Heart right ventricle (tissue), 16 donors: ENCODE results near the gene DROSHA. TPM values are rescaled to one million over a fixed set of nuclear protein-coding genes. Genes with fewer than 3 reads are reported as not detected.

Experiments used
- ATAC-seq, 8 donors: fragments of 200-7000 bp; cut with Tn5 transposase; one replicate each; pipeline ENCODE4 v1.9.1; 2020; ENCODE audit warnings: mild to moderate bottlenecking in 8 of 8, moderate library complexity in 8 of 8, moderate number of reproducible peaks in 1 of 8
- DNase-seq, 2 donors: peaks; one replicate each; pipeline ENCODE4 v3.0.0-alpha.2; 2020
- H3K27ac ChIP-seq, 10 donors: fragments of 200-600 bp; sonication (generic) in 2 of 10; one replicate each; pipeline versions ENCODE4 v1.5.0 to v1.8.0; 2020 to 2022; ENCODE audit warnings: mild to moderate bottlenecking in 3 of 10
- H3K27me3 ChIP-seq, 7 donors: fragments of 200-600 bp; one replicate each; pipeline ENCODE4 v1.8.0; 2021 to 2022; ENCODE audit warnings: mild to moderate bottlenecking in 2 of 7
- H3K36me3 ChIP-seq, 9 donors: fragments of 200-600 bp; sonication (generic) in 1 of 9; one replicate each; pipeline versions ENCODE4 v1.5.0 to v1.8.0; 2020 to 2022; ENCODE audit warnings: mild to moderate bottlenecking in 2 of 9
- H3K4me1 ChIP-seq, 9 donors: fragments of 200-600 bp; sonication (generic) in 1 of 9; one replicate each; pipeline versions ENCODE4 v1.5.0 to v1.8.0; 2020 to 2022; ENCODE audit warnings: mild to moderate bottlenecking in 4 of 9
- H3K4me3 ChIP-seq, 10 donors: fragments of 200-600 bp; sonication (generic) in 2 of 10; one replicate each; pipeline versions ENCODE4 v1.5.0 to v1.8.0; 2020 to 2022; ENCODE audit warnings: mild to moderate bottlenecking in 7 of 10, moderate library complexity in 2 of 10
- H3K9me3 ChIP-seq, 11 donors: fragments of 200-600 bp in 10 of 11; sonication (generic) in 2 of 11; one replicate each; pipeline versions ENCODE4 v1.5.0 to v1.8.0; 2013 to 2022; ENCODE audit warnings: mild to moderate bottlenecking in 2 of 11, control low read depth in 1 of 11, moderate library complexity in 1 of 11
- WGBS, 2 donors: extraction: QIAGEN DNeasy Blood & Tissue Kit; methylation state at CpG; one replicate each; pipeline ENCODE4 v1.1.7; 2013; ENCODE audit warnings: inconsistent platforms in 1 of 2; 5-methylcytosine and 5-hydroxymethylcytosine counted together
- intact Hi-C, 10 donors: fragments of 100-400 bp; cut with DNase I; formaldehyde crosslinking; loops; one replicate each; pipeline versions ENCODE4 v1.11.1 to v1.14.2; 2022
- polyA plus RNA-seq, 2 donors: library from polyadenylated mRNA; stranded (reverse); fragments of 200-250 nt; gene quantifications; one replicate each; pipeline ENCODE4 v1.2.3, GENCODE V29; 2013
- total RNA-seq, 10 donors: library from RNA; stranded (reverse); fragmentation: NEBNext Ultra II Directional in 3 of 10; extraction: Animal tissue kit (Norgen Biotek cat#: 25700) in 3 of 10; gene quantifications; one replicate each; pipeline versions ENCODE4 v1.2.1 to v1.2.4, GENCODE V29; 2021 to 2023
- TF ChIP-seq, protein P1 (sequence below), 9 donors: fragments of 200-600 bp; sonication (generic) in 2 of 9; IDR thresholded peaks; one replicate each; pipeline versions ENCODE4 v1.5.0 to v1.8.0; 2021 to 2022; ENCODE audit warnings: antibody characterized with exemption in 9 of 9, mild to moderate bottlenecking in 5 of 9, moderate library complexity in 1 of 9
- donor health status: Arrhythmogenic right ventricular cardiomyopathy.
- donor health status: ischemic (EF 13 %, LVEDD 7.1; RV severe dilation, severe dysfunction).
- donor health status: healthy with polysubstance abuse.
- donor health status: DM: no; HTN: yes; CAD: no.
- donor health status: DM: no; HTN: no; CAD: no.
- donor health status: ischemic (EF 25% LVEDD 6.9; RV normal size, moderate dysfunction).
- donor health status: ischemic (EF 25% LVEDD 5.7; RV mildly dilated, moderate dysfunction).
- donor health status: healthy.
- donor health status: DM: yes; HTN: yes; CAD: no.
- donor health status: Ischemic cardiomyopathy.
- donor health status: ischemic (EF 35%, LVEDD 5.7; RV mildly dilated, moderate dysfunction).
- donor health status: nonischemic (EF 11% LVEDD 7.7; RV severe dilation, severe dysfunction).
- donor health status: DM: yes; HTN: yes; CAD: no.
- donor health status: PGD.
- donor health status: ischemic (EF 29% LVEDD 5.4; RV normal size, mild dysfunction).
- donor health status: nonischemic (EF 23%, LVEDD 6.1; RV moderate dilation, normal function).

The DROSHA gene
- total and polyA plus RNA-seq, 12 donors, result 29.8 to 47.6 (median 36.2) TPM

DNA sequence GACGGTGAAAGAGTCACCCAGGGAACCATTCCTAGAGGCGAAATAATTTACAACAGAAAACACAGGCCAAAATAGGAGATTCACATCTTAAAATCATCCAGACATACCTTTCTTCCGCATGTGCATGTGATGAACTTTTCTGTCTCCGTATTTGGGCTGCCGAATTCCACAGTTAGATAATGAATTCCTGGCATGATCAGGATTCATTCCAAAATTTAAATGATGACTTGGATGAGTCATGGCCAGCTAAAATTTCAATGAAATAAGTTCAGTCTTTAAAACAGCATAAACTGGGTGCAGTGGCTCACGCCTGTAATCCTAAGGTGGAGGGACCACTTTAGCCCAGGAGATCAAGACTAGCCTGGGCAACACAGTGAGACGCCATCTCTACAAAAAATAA lies 82.7 kb downstream of the DROSHA start:
- TF ChIP-seq, protein P1, sequence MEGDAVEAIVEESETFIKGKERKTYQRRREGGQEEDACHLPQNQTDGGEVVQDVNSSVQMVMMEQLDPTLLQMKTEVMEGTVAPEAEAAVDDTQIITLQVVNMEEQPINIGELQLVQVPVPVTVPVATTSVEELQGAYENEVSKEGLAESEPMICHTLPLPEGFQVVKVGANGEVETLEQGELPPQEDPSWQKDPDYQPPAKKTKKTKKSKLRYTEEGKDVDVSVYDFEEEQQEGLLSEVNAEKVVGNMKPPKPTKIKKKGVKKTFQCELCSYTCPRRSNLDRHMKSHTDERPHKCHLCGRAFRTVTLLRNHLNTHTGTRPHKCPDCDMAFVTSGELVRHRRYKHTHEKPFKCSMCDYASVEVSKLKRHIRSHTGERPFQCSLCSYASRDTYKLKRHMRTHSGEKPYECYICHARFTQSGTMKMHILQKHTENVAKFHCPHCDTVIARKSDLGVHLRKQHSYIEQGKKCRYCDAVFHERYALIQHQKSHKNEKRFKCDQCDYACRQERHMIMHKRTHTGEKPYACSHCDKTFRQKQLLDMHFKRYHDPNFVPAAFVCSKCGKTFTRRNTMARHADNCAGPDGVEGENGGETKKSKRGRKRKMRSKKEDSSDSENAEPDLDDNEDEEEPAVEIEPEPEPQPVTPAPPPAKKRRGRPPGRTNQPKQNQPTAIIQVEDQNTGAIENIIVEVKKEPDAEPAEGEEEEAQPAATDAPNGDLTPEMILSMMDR (IDR thresholded peaks at IDR 0.05), result no peak
- Histone ChIP-seq H3K9me3 (no peaks in the 10 kb centered on the region), H3K4me1 (no peaks in the 10 kb centered on the region), H3K4me3 (no peak overlapping the region), H3K27me3 (no peaks in the 10 kb centered on the region), H3K36me3 (peaks cover 0 to 93% (median 29%) of the 10 kb centered on the region in 9 donors), H3K27ac (no peak overlapping the region)
- no peak for ATAC-seq
- 92 to 93% methylated on average over 7 of the region's 7 CpGs for WGBS, 2 donors
- intact Hi-C loops, result no loop called here
- no peak for DNase-seq

DNA sequence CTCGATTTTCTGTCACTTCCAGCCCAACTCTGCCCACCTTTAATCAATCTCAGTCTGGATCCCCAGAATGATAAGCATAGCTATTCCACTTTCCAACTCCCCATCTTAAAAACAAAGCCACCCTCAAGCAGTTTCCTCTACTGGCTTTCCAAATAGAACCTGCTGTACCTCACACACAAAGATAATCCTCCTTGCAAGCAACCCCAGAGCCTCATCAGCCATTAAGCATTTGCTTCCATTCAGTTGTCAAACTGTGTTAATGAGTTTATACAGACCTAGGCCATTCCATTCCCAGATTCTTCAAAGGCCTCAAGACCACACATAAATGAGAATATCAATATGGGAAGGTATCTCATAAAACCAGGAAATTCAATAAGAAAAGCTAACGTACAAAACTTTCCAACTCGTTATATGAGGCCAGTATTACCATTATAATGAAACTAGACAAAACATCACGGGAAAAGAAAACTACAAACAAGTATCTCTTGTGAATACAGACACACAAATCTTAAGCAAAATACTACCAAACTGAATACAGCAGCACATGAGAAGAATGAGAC lies 86.8 kb downstream of the DROSHA start:
- no peak overlapping the region for H3K4me3 ChIP-seq
- no peaks in the 10 kb centered on the region for H3K27me3 ChIP-seq
- DNase-seq (no peak), ATAC-seq (no peak)
- WGBS, 2 donors, result 92 to 95% methylated on average over 4 of the region's 4 CpGs
- no peaks in the 10 kb centered on the region for H3K9me3 ChIP-seq
- TF ChIP-seq, protein P1 (IDR thresholded peaks at IDR 0.05), result no peak
- intact Hi-C loops, result no loop called here
- H3K4me1 ChIP-seq, result no peaks in the 10 kb centered on the region
- H3K36me3 ChIP-seq, result peaks cover 0 to 75% (median 33%) of the 10 kb centered on the region in 9 donors
- H3K27ac ChIP-seq, result no peak overlapping the region

DNA sequence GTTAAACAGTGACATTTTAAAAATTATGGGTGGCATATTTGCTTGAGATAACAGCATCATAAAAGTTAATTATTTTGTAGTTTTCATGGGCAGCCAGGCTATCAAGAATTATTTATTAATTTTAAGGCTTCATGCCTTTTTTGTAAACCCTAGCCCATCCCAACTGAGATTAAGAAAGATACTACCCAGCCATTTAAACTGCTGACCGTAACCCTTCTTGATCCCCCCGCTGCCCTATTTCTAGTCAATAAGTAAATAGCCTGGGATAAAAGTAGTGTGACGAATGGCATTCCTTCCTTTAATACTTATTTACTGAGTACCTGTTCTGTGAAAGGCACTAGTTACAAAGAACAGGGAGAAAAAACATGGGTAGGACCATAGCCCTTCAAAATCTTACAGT lies 88.3 kb downstream of the DROSHA start:
- Histone ChIP-seq H3K27ac (no peak overlapping the region), H3K4me3 (no peak overlapping the region), H3K4me1 (no peaks in the 10 kb centered on the region), H3K27me3 (no peaks in the 10 kb centered on the region), H3K9me3 (no peaks in the 10 kb centered on the region), H3K36me3 (peaks cover 0 to 67% (median 22%) of the 10 kb centered on the region in 9 donors)
- DNase-seq (no peak), ATAC-seq (no peak)
- WGBS, 2 donors, result 97 to 99% methylated on average over 3 of the region's 3 CpGs
- TF ChIP-seq, protein P1 (IDR thresholded peaks at IDR 0.05), result no peak
- intact Hi-C loops, result no loop called here

DNA sequence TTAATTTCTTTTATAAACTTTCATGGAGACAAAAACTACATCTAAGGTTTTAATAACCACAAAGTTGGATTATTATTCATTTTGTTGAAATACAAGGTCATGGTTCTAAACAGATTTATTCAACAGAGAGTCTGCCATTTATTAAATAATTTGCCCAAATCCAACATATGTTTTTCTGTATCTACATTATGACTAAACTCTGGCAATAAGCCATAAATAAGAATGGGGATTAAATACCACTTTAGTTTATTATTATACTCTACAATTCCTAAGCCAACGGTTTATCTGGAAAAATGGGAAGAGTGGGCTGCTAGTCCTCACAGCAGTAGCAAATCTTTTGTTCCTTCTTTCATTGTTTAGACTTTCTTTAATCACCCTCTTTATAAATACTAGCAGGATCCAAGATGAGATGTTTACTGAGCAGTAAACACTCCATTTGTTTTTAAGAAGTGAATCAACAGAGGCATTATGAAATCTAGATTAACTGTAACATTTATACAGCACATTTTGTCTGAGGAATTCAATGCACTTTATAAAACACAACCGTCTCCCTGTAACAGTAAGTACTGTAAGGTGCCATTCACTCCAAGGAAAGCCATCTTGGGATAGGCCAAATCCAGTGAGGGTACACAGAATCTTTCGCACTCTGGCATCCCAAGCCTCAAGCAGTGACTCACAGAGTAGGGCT lies 89.7 kb downstream of the DROSHA start:
- intact Hi-C loops, result no loop called here
- DNase-seq (no peak), ATAC-seq (no peak)
- Histone ChIP-seq H3K9me3 (no peaks in the 10 kb centered on the region), H3K27me3 (no peaks in the 10 kb centered on the region), H3K4me1 (no peaks in the 10 kb centered on the region), H3K36me3 (peaks cover 0 to 65% (median 11%) of the 10 kb centered on the region in 9 donors), H3K27ac (no peak overlapping the region), H3K4me3 (no peak overlapping the region)
- WGBS, 2 donors, result 76 to 81% methylated on average over 3 of the region's 3 CpGs
- TF ChIP-seq, protein P1 (IDR thresholded peaks at IDR 0.05), result no peak
